Measurements from ENCODE around the gene SLC9A9.

DNA sequence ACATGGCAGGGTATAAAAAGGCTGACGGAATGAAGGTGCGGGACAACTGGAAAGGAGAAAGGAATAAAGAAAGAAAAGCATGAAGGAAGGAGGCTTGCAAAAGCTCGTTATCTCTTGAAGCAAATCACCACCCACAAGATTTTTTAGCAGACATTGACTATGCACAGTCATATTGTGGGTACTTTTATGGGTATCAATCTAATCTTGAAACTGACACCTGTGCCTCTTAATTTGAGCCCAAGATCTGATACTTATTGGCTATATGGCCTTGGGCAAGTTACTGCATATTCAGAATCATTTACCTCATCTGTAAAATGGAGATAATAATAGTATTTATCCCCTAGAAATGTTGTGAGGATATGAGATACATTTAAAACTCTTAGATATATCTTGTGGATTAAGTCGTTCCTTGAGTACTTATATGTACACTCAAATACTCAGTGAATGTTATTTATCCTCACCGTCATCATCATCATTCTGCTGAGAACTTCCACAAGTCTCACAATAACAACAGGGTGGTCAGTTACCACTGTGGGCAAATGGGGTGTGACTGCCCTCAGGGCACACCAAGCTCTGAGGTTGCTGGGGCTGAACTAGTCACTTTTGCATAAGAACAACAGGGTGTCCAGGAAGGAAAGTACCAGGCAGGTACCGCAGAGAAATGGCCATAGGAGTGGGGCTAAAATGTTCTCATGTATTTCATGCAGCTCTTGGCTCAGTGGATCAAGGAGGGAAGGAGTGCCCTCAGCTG, 266.1 kb downstream of the SLC9A9 start:
- TF ChIP-seq, protein P1, sequence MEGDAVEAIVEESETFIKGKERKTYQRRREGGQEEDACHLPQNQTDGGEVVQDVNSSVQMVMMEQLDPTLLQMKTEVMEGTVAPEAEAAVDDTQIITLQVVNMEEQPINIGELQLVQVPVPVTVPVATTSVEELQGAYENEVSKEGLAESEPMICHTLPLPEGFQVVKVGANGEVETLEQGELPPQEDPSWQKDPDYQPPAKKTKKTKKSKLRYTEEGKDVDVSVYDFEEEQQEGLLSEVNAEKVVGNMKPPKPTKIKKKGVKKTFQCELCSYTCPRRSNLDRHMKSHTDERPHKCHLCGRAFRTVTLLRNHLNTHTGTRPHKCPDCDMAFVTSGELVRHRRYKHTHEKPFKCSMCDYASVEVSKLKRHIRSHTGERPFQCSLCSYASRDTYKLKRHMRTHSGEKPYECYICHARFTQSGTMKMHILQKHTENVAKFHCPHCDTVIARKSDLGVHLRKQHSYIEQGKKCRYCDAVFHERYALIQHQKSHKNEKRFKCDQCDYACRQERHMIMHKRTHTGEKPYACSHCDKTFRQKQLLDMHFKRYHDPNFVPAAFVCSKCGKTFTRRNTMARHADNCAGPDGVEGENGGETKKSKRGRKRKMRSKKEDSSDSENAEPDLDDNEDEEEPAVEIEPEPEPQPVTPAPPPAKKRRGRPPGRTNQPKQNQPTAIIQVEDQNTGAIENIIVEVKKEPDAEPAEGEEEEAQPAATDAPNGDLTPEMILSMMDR (optimal IDR thresholded peaks at IDR 0.05 in 1 of 3, IDR thresholded peaks at IDR 0.05 in 1 of 3, conservative IDR thresholded peaks at IDR 0.05 in 1 of 3; ENCODE audit: extremely low read depth in 1 of 3, insufficient read depth in 2 of 3, low read length in 3 of 3): no peak
- TF ChIP-seq EZH2 (IDR thresholded peaks at IDR 0.05; ENCODE audit: low read length): no peak

Measured in keratinocyte (primary cell).